ENCODE measurements around the gene CPEB3. TPM values are rescaled to one million over a fixed set of nuclear protein-coding genes. Genes with fewer than 3 reads are reported as not detected.
"Not testable (repeated sequence)": the region's sequence is repeated elsewhere in the genome, so short reads cannot be mapped to it uniquely, and the experiment has no call there.

Gene CPEB3
- total RNA-seq = 2.5 and 2.7 TPM in 2 replicates

DNA sequence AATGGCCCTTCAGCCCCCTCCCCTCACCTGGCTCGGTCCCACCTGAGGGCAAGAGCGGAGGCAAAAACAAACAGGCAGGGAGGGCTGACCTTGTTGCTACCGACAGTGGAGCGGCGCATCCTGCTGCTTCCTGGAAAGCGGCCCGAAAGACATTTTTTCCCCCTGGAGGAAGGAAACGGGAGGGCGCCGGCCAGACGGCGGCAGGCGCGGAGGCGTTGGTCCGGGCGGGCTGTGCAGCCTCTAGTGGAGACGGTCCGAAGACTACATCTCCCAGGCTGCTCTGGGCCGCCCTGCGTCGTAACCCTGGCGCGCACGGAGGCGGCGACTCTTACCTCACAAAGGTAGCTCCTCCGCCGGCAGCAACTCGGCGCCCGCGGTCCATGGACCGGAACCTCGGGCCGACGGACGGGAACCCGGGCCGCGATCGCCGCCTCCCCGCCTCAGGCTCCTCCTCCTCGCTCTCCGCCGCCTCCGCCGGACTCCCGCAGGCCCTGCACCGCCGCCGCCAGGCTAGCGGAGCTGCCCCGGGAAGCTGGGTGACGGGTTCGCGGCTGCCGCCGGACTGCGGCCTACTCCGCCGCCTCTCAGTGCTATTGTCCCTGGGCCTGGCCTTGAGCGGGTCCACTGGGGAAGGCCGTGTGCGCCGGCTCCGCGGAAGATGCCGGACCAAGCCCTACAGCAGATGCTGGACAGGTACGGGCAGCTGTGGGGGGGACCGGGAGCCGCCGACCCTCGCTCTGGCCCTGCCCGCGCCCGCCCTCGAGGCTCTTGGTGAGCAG is at the start of gene CPEB3, which contains the start of gene MARCHF5:
TSS of gene CPEB3 (minus strand) at position 242 of the 779 bp plus-strand sequence. CDS start 50,728 bp downstream, outside the sequence.
TSS of gene MARCHF5 (plus strand) at position 331 of the 779 bp plus-strand sequence. CDS start at position 659, 328 bp downstream.
- H3K27me3 Mint-ChIP-seq (ENCODE audit: insufficient read depth) = no peaks in the 10 kb centered on the region
- peaks cover 14% of the 10 kb centered on the region for H3K36me3 Mint-ChIP-seq (ENCODE audit: low read depth)
- H3K4me3 Mint-ChIP-seq = peak within 1 kb of the TSS; percentile 93
- DNase-seq (ENCODE audit: low spot score) = peak; percentile 92
- H3K27ac Mint-ChIP-seq = peak within 1 kb of the TSS; percentile 86
- intact Hi-C loops (cut with micrococcal nuclease) = loop anchor here (1.0 to 5.0 kb wide), 11 partner anchors 24 to 1419 kb away; partner anchors contain the start of genes CEP55, EXOC6, FRA10AC1 and RPP30
- H3K9me3 Mint-ChIP-seq = no peaks in the 10 kb centered on the region
- peaks cover 27% of the 10 kb centered on the region for H3K4me1 Mint-ChIP-seq (ENCODE audit: low read depth)

DNA sequence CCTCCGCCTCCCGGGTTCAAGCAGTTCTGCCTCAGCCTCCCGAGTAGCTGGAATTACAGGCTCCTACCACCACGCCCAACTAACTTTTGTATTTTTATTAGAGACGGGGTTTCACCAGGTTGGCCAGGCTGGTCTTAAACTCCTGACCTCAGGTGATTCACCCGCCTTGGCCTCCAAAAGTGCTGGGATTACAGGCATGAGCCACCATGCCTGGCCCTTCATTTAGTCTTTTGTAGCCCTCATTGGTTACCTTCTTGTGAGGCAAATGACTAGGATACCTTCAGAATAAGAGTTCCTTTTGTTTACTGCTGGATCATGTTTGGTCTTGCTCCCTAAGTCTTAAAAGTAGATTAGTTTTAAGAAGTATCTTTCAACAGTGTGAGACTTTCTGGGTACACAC is 39.0 kb upstream of the CPEB3 start:
- H3K4me3 Mint-ChIP-seq; H3K27ac Mint-ChIP-seq; intact Hi-C loops (cut with micrococcal nuclease); DNase-seq (ENCODE audit: low spot score); H3K27me3 Mint-ChIP-seq (ENCODE audit: insufficient read depth); H3K9me3 Mint-ChIP-seq; H3K4me1 Mint-ChIP-seq (ENCODE audit: low read depth); H3K36me3 Mint-ChIP-seq (ENCODE audit: low read depth): not testable (repeated sequence)

DNA sequence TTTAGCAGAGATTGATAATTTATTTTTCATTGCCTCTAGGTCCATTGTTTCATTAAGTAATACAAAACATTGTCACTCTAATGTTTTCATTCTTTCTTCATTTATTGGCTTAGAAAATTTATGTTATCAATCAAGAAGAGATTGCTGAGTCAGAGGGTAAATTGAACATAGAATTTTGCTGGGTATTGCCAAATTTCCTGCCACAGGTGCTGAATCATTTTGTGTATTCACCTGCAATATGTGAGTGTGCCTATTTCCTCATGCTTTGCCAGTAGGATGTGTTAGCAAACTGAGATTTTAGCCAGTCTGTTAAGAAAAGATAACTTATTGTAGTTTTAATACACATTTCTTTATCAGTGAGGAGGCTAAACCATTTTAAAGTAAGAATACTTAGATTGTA is 38.1 kb upstream of the CPEB3 start:
- no peaks in the 10 kb centered on the region for H3K4me1 Mint-ChIP-seq (ENCODE audit: low read depth)
- intact Hi-C loops (cut with micrococcal nuclease) = no loop called here
- no peak for DNase-seq (ENCODE audit: low spot score)
- peaks cover 11% of the 10 kb centered on the region for H3K36me3 Mint-ChIP-seq (ENCODE audit: low read depth)
- no peak overlapping the region for H3K27ac Mint-ChIP-seq
- no peaks in the 10 kb centered on the region for H3K9me3 Mint-ChIP-seq
- H3K4me3 Mint-ChIP-seq = no peak overlapping the region
- no peaks in the 10 kb centered on the region for H3K27me3 Mint-ChIP-seq (ENCODE audit: insufficient read depth)

DNA sequence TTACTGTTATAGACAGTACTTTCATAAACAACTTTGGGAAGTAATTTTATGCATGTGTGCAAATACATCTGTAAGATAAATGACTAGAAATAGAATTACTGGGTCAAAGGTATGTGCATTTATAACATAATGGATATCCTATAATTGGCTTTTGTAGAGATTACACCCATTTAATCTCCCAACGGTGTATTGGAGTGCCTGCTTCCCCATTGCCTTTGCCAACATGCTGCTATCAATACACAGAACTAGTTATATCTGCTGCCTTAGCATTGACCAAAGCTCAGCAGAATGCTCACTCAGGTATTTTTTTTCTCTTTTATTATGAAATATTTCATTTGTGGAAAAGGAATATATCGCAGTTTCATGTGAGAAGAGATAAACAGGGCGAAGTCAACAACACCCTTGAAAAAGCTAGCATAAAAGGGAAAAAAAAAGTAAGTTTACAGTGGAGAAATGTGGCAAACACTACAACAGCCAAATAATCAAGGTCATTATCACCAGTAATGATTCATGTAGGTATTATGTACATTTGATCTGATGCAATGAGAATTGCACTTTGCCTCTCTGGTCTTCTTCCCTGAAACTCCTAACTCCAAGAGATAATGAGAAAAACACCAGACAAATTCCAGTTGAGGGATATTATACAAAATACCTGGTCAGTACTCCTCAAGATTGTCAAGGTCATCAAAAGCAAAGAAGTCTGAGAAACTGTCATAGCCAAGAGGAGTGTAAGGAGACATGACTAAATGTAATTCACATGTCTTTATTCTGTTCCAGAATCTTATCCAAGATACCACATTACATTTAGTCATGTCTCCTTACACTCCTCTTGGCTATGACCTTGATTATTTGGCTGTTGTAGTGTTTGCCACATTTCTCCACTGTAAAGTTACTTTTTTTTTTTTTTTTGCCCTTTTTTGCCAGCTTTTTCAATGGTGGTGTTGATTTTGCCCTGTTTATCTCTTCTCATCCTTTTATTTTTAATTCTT is 36.9 kb upstream of the CPEB3 start:
- Mint-ChIP-seq H3K4me3 (no peak overlapping the region), H3K27me3 (ENCODE audit: insufficient read depth) (no peaks in the 10 kb centered on the region), H3K27ac (peak overlapping the region; percentile 9), H3K9me3 (no peaks in the 10 kb centered on the region), H3K36me3 (ENCODE audit: low read depth) (peaks cover 9% of the 10 kb centered on the region), H3K4me1 (ENCODE audit: low read depth) (no peaks in the 10 kb centered on the region)
- DNase-seq (ENCODE audit: low spot score) = no peak
- intact Hi-C loops (cut with micrococcal nuclease) = no loop called here

GRCh38 chr10:92323079-92323478 is 32.2 kb upstream of the CPEB3 start:
- intact Hi-C loops (cut with micrococcal nuclease) = no loop called here
- H3K27ac Mint-ChIP-seq = no peak overlapping the region

DNA sequence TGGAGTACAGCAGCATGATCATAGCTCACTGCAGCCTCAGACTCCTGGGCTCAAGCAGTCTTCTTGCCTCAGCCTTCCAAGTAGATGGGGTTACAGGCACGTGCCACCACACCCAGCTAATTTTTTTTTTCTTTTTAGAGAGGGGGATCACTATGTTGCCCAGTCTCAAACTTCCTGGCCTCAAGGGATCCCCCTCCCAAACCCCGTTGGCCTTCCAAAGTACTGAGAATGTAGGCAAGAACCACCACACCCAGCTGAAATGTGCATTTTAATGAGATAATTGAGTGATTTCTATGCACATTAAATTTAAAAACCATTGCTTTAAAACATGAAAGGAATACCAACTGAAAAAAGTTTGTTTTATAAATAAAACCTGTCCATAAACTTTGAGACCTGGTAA is 25.7 kb upstream of the CPEB3 start:
- intact Hi-C loops (cut with micrococcal nuclease) = no loop called here
- Mint-ChIP-seq H3K27me3 (ENCODE audit: insufficient read depth) (no peaks in the 10 kb centered on the region), H3K36me3 (ENCODE audit: low read depth) (peaks cover 24% of the 10 kb centered on the region), H3K4me3 (no peak overlapping the region), H3K9me3 (no peaks in the 10 kb centered on the region), H3K4me1 (ENCODE audit: low read depth) (peaks cover 6% of the 10 kb centered on the region), H3K27ac (no peak overlapping the region)
- no peak for DNase-seq (ENCODE audit: low spot score)

More at GRCh38 chr10:92323079-92323478, 32.2 kb upstream of the CPEB3 start:
- no peak overlapping the region for H3K4me3 Mint-ChIP-seq
- H3K36me3 Mint-ChIP-seq (ENCODE audit: low read depth) = peaks cover 17% of the 10 kb centered on the region
- DNase-seq (ENCODE audit: low spot score) = no peak
- H3K9me3 Mint-ChIP-seq = no peaks in the 10 kb centered on the region
- no peaks in the 10 kb centered on the region for H3K27me3 Mint-ChIP-seq (ENCODE audit: insufficient read depth)
- H3K4me1 Mint-ChIP-seq (ENCODE audit: low read depth) = no peaks in the 10 kb centered on the region

- Mint-ChIP-seq H3K9me3 (no peaks in the 10 kb centered on the region), H3K27me3 (ENCODE audit: insufficient read depth) (no peaks in the 10 kb centered on the region), H3K4me1 (ENCODE audit: low read depth) (peaks cover 6% of the 10 kb centered on the region), H3K27ac (no peak overlapping the region), H3K4me3 (no peak overlapping the region), H3K36me3 (ENCODE audit: low read depth) (peaks cover 28% of the 10 kb centered on the region)
- intact Hi-C loops (cut with micrococcal nuclease) = no loop called here
- no peak for DNase-seq (ENCODE audit: low spot score)
Observed at GRCh38 chr10:92313750-92314149, 22.9 kb upstream of the CPEB3 start.

- Mint-ChIP-seq H3K9me3 (no peaks in the 10 kb centered on the region), H3K27ac (no peak overlapping the region), H3K36me3 (ENCODE audit: low read depth) (peaks cover 22% of the 10 kb centered on the region), H3K4me3 (no peak overlapping the region), H3K27me3 (ENCODE audit: insufficient read depth) (no peaks in the 10 kb centered on the region), H3K4me1 (ENCODE audit: low read depth) (no peaks in the 10 kb centered on the region)
- intact Hi-C loops (cut with micrococcal nuclease) = no loop called here
- DNase-seq (ENCODE audit: low spot score) = no peak
Observed at GRCh38 chr10:92309272-92309671, 18.4 kb upstream of the CPEB3 start.

DNA sequence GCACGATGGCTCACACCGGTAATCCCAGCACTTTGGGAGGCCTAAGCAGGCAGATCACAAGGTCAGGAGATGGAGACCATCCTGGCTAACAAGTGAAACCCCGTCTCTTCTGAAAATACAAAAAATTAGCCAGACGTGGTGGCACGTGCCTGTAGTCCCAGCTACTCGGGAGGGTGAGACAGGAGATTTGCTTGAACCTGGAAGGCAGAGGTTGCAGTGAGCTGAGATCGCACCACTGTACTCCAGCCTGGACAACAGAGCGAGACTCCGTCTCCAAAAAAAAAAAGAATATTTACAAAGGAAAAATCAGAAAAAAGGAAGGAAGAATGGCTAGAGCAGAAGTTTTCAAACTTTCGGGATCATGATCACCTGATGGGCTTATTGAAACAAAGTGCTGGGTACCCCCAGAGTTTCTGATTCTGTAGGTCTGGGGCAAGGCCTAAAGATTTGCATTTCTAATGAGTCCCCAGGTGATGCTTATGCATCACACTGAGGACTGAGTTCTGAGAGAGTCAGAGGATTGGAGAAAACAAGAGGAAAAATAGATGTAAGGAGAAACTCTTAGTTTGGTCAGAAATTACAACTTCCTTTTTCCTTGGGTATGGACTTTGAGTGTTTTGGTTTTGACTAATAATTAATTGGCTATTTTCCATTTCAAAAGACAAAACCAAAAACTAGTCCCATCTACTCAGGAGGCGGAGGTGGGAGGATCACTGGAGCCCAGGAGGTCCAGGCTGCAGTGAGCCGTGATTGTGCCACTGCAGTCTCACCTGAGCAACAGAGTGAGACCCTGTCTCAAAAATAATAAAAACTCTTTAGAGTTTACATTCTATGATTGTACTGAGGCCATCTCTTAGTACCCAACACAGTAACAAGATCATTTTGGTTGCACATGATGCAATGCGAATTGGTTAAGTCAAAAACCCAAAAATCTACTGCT is 14.5 kb upstream of the CPEB3 start:
- Mint-ChIP-seq H3K36me3 (ENCODE audit: low read depth) (peaks cover 4% of the 10 kb centered on the region), H3K9me3 (no peaks in the 10 kb centered on the region), H3K4me1 (ENCODE audit: low read depth) (peaks cover 16% of the 10 kb centered on the region), H3K27ac (no peak overlapping the region), H3K4me3 (no peak overlapping the region), H3K27me3 (ENCODE audit: insufficient read depth) (no peaks in the 10 kb centered on the region)
- intact Hi-C loops (cut with micrococcal nuclease) = no loop called here
- no peak for DNase-seq (ENCODE audit: low spot score)

- Mint-ChIP-seq H3K4me3 (no peak overlapping the region), H3K36me3 (ENCODE audit: low read depth) (peaks cover 8% of the 10 kb centered on the region), H3K9me3 (no peaks in the 10 kb centered on the region), H3K4me1 (ENCODE audit: low read depth) (peaks cover 20% of the 10 kb centered on the region), H3K27me3 (ENCODE audit: insufficient read depth) (no peaks in the 10 kb centered on the region), H3K27ac (no peak overlapping the region)
- no peak for DNase-seq (ENCODE audit: low spot score)
- intact Hi-C loops (cut with micrococcal nuclease) = no loop called here
Observed at GRCh38 chr10:92304061-92304460, 13.2 kb upstream of the CPEB3 start.

- no peak overlapping the region for H3K4me3 Mint-ChIP-seq
- peaks cover 24% of the 10 kb centered on the region for H3K4me1 Mint-ChIP-seq (ENCODE audit: low read depth)
- peaks cover 11% of the 10 kb centered on the region for H3K36me3 Mint-ChIP-seq (ENCODE audit: low read depth)
- intact Hi-C loops (cut with micrococcal nuclease) = no loop called here
- DNase-seq (ENCODE audit: low spot score) = no peak
- peak overlapping the region; percentile 67 for H3K27ac Mint-ChIP-seq
- H3K27me3 Mint-ChIP-seq (ENCODE audit: insufficient read depth) = no peaks in the 10 kb centered on the region
- no peaks in the 10 kb centered on the region for H3K9me3 Mint-ChIP-seq
Observed at GRCh38 chr10:92303096-92303495, 12.2 kb upstream of the CPEB3 start.

GRCh38 chr10:92298487-92298886 is 7.6 kb upstream of the CPEB3 start:
- intact Hi-C loops (cut with micrococcal nuclease) = no loop called here
- Mint-ChIP-seq H3K4me3 (no peak overlapping the region), H3K36me3 (ENCODE audit: low read depth) (peaks cover 21% of the 10 kb centered on the region), H3K9me3 (no peaks in the 10 kb centered on the region), H3K4me1 (ENCODE audit: low read depth) (peaks cover 33% of the 10 kb centered on the region), H3K27ac (no peak overlapping the region), H3K27me3 (ENCODE audit: insufficient read depth) (no peaks in the 10 kb centered on the region)
- DNase-seq (ENCODE audit: low spot score) = no peak
